Activated CD4-positive, alpha-beta T cell treated with anti-CD3 and anti-CD28 coated beads, Interleukin-2, amount 50 U/mL, for 1 hour (primary cell): Measurements from ENCODE around the gene TUBGCP4.
A peak's percentile ranks its signal among the peaks of the same experiment; 100 is the strongest.
"Not testable (repeated sequence)": the region's sequence is repeated elsewhere in the genome, so short reads cannot be mapped to it uniquely, and the experiment has no call there.

Experiments
- DNase-seq: peaks from one replicate; pipeline ENCODE4 v3.0.0-alpha.2; 2020

TUBGCP4 gene

DNA sequence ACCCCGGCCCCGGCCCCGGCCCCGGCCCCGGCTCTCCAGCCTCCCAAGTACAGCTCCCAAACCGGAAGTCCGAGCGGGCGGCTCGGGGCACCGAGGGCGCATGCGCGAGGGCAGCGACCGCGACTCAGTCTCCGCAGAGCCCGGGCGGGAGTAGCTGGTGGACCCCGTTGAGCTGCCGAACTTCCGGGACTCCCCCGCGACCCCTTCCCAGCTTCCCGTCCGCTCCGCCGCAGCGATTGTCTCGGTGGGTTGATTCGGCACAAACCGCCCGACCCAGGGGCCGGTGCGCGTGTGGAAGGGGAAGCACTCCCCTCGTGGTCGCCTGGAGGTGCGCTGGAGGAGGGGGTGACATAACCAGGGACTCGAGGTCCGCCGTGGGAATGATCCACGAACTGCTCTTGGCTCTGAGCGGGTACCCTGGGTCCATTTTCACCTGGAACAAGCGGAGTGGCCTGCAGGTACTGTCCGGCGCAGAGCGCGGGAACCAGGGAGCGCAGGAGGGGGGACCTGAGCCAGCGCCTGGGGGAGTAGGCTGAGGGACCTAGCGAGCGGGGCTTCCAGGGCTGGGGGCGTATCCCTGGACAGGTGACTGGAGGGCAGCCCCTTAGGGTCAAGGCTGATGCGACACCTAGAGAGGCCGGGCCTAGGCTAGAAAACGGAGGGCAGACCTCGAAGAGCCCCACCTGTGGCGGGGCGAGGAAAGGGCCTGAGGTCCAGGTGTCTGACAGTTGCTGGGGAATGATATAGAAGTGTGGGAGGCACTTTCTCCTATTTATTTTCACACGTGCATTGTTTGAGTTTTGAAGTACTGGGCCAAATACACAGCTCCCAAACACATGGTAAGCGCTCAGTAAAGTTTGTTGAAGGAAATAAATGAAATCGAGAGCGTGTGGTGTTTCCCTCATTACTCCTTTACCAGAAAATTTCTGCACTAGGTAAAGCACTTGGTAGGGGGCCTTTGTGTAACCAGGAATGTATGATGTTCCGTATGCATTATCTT is at the start of gene TUBGCP4, which contains the start of gene ZSCAN29:
TUBGCP4 (plus strand) TSS at position 127 of the 1,000 bp plus-strand sequence; CDS start at position 381, 254 bp downstream.
ZSCAN29 (minus strand) TSS at position 69 of the 1,000 bp plus-strand sequence. CDS start 1,130 bp downstream, outside the sequence.
- DNase-seq, result peak; percentile 61

DNA sequence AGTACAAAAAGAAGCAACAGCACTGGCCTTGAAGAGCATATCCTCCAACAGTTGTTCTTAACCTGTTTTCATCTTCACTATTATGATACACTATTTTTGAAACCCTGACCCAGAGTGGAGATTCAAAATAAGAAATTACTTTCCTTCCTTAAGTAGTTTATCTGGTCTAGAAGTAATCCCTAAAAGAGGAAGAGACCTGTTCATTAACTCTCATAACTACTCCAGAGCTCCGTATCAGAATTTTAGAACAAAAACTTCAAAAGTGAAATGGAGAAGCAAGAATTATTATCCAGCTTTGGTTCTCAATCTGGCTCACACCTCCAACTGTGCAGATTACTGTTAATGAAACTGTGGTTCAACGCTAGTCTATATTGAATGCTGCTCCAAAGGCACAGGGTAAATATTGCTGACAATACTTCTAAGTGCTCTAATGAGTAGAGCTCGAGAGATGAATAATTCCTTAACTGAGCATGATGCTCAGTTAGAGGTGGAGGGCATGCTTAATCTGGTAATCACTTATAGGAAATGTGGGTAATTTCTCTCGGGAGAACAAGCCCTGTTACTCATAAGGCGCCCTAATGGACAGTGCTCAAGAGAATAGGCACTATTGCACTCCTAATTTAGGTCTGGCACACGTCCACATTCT is 45.7 kb upstream of the TUBGCP4 start:
- DNase-seq, result no peak

- DNase-seq, result peak; percentile 8
These were observed 41.5 kb upstream of the TUBGCP4 start for GRCh38 chr15:43329217-43329959.

GRCh38 chr15:43329960-43330779 is 40.7 kb upstream of the TUBGCP4 start, which contains the start of gene LCMT2:
LCMT2 (minus strand) TSS chr15:43330573; CDS start chr15:43330489, 84 bp downstream.
- DNase-seq, result peak; percentile 87

DNA sequence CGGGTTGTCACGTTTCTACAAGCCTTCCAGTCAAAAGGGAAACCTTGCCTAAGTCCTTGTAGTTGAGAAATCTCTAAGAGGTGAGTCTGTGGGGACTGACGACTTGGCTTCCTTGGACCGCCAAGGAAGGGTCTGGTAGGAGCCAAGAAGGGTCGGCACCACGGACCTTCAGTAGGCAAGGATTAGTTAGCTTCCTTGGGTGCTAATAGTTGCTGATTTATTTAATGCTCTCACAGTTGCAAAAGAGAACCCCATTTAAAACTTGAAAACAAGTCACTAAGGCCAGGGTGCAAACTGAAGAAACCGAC is 40.2 kb upstream of the TUBGCP4 start:
- DNase-seq, result no peak

DNA sequence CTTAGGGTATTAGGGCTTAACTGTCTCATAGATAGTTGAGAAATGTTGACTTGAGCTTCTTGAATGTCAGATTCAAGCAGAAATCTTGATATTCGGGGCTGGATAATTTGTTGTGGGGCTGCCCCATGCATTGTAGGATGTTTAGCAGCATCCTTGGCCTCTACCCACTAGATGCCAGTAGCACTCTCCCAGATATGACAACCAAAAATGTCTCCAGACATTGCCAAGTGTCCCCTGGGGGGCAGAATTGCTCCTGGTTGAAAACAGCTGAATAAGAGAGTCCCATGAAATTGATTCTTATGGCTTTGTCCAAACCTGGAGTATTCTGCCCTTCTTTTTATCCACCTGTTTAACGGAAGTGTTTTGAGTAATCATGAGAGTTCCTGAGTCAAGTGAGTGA is 24.6 kb upstream of the TUBGCP4 start:
- DNase-seq, result no peak

- no peak for DNase-seq
These were observed 23.8 kb upstream of the TUBGCP4 start for GRCh38 chr15:43347114-43347513.

DNA sequence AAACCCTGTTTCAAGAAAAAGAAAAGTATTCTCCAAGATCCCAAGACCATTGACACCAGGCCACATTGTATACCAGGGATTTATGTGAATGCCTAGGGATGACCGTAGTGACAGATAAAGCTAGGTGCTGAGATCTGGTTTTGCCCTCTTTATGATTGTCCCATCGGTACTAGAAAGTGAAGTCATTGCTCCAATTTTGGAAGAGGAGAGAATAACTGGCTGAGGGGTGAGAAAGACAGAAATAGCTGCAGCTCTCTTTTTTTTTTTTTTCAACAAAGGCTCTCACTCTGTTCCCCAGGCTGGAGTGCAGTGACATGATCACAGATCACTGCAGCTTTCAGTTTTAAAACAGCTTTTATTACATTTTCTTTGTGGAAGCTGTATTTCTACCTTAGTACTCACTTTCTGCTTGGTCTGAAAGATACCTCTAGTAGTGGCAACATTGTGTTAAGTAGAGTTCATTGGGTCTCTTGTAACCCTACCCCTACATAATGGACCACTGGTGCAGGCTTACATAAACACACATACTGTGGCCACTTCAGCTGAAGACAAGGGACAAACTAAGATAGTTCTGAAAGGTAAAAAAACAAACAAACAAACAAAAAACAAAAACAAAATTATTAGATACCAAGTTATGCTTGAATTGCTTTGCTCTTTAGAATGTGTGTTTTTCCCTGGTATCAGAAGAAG is 18.1 kb upstream of the TUBGCP4 start:
- DNase-seq, result no peak

DNA sequence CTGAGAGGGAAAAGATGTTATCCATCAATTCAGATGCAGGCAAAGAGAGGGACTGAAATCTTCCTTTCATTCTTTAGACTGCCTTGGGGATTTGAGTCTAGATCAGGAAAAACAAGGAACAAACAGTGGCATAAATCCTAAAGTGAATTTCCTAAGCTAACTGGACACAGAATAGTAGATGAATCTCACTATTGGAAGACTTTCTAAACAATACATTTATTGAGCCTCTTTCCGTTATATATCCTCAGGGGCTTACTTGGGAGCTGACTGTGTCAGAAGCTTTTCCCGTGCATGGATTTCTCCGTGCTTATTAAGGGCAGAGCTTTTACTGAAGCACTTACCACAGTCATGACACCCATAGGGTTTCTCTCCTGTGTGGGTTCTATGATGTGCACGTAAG is 10.1 kb upstream of the TUBGCP4 start:
- DNase-seq, result no peak

GRCh38 chr15:43361313-43361903 is 9.5 kb upstream of the TUBGCP4 start:
- DNase-seq, result no peak

DNA sequence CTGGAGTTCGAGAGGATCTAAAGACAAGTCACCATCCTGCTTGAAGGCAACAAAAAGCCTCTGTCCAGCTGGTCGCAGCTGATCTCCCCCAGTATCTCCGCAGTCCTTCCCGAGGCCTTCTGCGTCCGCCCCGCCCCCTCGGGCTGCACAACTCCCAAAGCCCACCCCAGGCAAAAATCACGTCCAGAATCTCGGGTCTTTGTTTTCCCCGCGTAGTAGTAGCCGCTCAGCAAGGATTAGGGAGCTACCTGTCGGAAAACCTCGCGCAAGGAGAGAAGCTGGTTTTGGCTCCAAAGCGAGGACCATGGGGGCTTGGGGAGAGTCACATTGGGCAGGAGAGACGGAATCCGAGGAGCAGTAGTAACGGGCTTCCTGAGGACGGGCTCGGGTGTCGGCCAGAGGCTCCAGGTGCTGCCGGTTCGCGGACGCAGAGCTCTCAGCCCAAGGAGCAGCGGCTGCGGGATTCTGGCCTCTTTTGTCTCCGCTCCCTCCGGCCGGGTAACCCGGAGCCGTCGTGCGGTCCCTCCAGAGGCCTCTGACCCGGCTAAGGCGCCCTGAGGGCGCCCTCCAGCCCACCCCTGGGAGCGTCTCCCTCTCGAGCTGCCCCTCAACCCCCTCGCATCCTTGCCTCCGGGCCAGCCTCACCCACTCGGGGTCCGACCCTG is 459 bp upstream of the TUBGCP4 start:
- no peak for DNase-seq

DNA sequence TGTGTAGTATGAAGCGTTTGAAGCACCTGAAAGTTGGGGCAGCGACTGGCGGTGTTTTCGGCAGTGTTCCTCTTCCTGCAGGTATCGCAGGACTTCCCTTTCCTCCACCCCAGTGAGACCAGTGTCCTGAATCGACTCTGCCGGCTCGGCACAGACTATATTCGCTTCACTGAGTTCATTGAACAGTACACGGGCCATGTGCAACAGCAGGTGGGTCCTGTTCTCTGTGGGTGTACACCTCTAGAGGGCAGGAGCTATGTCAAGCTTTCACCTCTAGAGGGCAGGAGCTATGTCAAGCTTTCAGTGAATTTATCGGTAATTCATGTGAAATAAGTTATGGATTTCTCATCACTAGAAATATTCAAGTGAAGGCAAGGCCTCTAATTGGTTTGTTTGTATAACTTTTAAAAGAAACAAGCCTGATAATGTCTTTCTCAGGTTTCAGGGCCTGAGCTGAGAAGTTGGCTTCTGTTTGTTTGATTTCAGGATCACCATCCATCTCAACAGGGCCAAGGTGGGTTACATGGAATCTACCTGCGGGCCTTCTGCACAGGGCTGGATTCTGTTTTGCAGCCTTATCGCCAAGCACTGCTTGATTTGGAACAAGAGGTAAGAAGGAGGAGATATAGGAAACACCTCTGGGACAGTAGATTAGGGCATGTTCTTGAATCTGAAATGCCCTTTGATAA is 5.3 kb downstream of the TUBGCP4 start:
- peak; percentile 16 for DNase-seq

GRCh38 chr15:43378601-43379000 is 7.7 kb downstream of the TUBGCP4 start:
- DNase-seq, result no peak

GRCh38 chr15:43382310-43382709 is 11.4 kb downstream of the TUBGCP4 start:
- DNase-seq, result no peak

DNA sequence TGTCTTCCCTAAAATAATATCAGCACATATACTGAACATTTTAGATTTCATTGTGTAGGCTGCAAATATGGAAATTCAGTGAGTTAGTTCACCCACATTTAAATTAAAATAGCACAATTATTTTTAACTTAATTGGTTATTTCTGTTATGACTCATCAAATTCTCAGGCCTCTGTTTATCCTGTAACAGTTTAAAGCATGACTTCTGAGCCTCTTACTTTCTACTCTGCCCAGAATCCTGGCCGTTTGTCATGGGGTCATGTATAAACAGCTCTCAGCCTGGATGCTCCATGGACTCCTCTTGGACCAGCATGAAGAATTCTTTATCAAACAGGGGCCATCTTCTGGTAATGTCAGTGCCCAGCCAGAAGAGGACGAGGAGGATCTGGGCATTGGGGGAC is 12.2 kb downstream of the TUBGCP4 start:
- no peak for DNase-seq

GRCh38 chr15:43390723-43391122 is 19.8 kb downstream of the TUBGCP4 start:
- DNase-seq, result no peak

- not testable (repeated sequence) for DNase-seq
These were observed 22.7 kb downstream of the TUBGCP4 start for GRCh38 chr15:43393592-43393991.

DNA sequence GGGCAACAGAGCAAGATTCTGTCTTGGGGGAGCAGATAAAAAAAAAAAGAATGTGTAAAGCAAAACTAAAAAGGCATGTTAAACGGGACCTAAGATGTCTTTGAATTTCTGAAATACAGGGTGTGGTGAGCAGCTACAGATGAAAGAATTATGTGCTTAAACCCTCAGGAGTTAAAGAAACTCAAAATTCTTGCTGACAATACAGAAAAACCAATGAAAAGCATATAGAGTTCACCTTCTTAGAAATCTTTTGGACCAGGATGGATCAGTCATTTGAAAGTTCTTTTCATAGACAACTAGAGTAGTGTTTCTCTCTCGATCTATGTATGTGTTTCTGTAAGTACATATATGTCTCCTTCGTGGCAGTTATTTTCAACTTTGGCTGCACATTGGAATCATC is 31.4 kb downstream of the TUBGCP4 start:
- no peak for DNase-seq

GRCh38 chr15:43403616-43404015 is 32.7 kb downstream of the TUBGCP4 start:
- no peak for DNase-seq

- no peak for DNase-seq
These were observed 33.2 kb downstream of the TUBGCP4 start for GRCh38 chr15:43404130-43404529.
